GM10248 (cell line): ENCODE data around the gene ORM1.

Experiments
- CTCF ChIA-PET: fragments of 300-600 bp; sonication (Branson Sonifier 250); formaldehyde crosslinking; extraction: SDS; loops from one replicate; lab custom pipeline; 2021; ENCODE audit warnings: antibody characterized with exemption; lab: Yijun Ruan, JAX
- POLR2A ChIA-PET: fragments of 350-650 bp; sonication (Branson Sonifier 250); formaldehyde crosslinking; extraction: SDS; loops from one replicate; lab custom pipeline; 2020; ENCODE audit warnings: antibody characterized with exemption; lab: Yijun Ruan, JAX
- DNase-seq: peaks from one replicate; pipeline ENCODE4 v3.0.0; 2012; ENCODE audit errors: extremely low spot score
- CTCF ChIP-seq: IDR thresholded peaks from 2 replicates; pipeline ENCODE4 v1.5.1; 2012; ENCODE audit warnings: mild to moderate bottlenecking, low read depth; ENCODE audit errors: extremely low read depth, missing control alignments, control extremely low read depth

The ORM1 gene

GRCh38 chr9:114350636-114351401, 27.9 kb downstream of the ORM1 start:
- ChIA-PET CTCF (interaction anchor here (0.8 to 1.4 kb wide), 4 partner anchors 12 to 82 kb away, joined by 3 to 5 read pairs (median 3); no protein-coding TSS in a partner anchor), POLR2A (interaction anchor here (0.6 to 0.7 kb wide), 2 partner anchors 14 to 45 kb away, joined by 3 to 8 read pairs; no protein-coding TSS in a partner anchor)

GRCh38 chr9:114351932-114352331, 29.0 kb downstream of the ORM1 start:
- DNase-seq = no peak
- POLR2A ChIA-PET = no interaction called here
- CTCF ChIA-PET = interaction anchor here (2.1 kb wide), 1 partner anchor 7 kb away, joined by 6 read pairs; no protein-coding TSS in a partner anchor
- TF ChIP-seq CTCF = no peak

More at GRCh38 chr9:114350636-114351401, 27.9 kb downstream of the ORM1 start:
- no peak for TF ChIP-seq CTCF
- no peak for DNase-seq

GRCh38 chr9:114355821-114356220, 32.9 kb downstream of the ORM1 start:
- TF ChIP-seq CTCF = no peak
- no peak for DNase-seq
- ChIA-PET CTCF (interaction anchor here (1.0 to 2.0 kb wide), 4 partner anchors 8 to 12 kb away, joined by 3 to 5 read pairs (median 4); no protein-coding TSS in a partner anchor), POLR2A (no interaction called here)

DNA sequence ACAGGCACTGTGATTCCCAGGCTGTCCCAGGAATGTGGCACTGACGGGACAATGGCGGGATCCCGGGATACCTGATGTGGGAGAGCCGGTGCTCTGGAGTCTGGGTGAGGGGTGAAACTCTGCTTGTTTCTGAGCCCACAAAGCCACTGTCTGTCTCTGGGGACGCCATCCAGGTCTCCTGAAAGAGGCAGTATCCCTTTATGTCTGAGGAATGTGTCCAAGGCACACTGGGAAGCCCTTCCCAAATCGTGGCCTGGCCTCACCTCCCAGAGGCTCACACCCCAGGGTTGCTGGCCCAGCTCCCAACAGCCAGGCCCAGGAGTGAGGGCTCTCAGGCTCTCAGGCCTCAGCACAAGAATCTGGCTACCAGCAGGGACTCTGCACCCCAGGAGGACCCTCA, 33.9 kb downstream of the ORM1 start:
- no peak for DNase-seq
- ChIA-PET CTCF (interaction anchor here (1.0 to 2.0 kb wide), 4 partner anchors 8 to 13 kb away, joined by 3 to 5 read pairs (median 4); no protein-coding TSS in a partner anchor), POLR2A (no interaction called here)
- TF ChIP-seq CTCF = no peak

DNA sequence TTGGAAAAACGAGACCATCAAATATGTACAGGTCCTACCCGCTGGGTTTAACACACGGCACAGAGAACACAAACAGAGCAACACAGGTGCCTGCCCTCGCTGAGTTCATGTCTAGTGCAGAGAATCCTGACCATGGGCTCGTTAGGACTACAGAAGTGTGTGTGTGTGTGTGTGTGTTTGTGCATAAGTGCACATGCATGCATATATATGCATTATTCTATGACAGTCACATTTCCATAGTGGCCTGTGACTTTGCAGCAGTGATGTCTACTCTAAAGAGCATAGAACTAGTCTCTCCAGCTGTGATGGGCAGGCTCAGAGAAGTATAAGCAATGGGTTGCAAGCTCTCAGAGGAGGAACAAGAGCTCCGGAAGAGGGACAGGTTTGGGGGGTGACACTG, 34.5 kb downstream of the ORM1 start:
- no peak for TF ChIP-seq CTCF
- CTCF ChIA-PET = no interaction called here
- no peak for DNase-seq
- POLR2A ChIA-PET = no interaction called here

GRCh38 chr9:114357911-114358328, 35.0 kb downstream of the ORM1 start:
- no peak for DNase-seq
- ChIA-PET CTCF (no interaction called here), POLR2A (no interaction called here)
- no peak for TF ChIP-seq CTCF
